SK-N-SH (cell line): ENCODE results near the gene OPN1SW. TPM values are rescaled to one million over a fixed set of nuclear protein-coding genes. Genes with fewer than 3 reads are reported as not detected.

ENCODE experiments used
- CTCF ChIA-PET: fragments of 300-600, 350-600 bp; formaldehyde crosslinking; extraction: SDS; loops from one replicate; lab custom pipeline; 2021; lab: Yijun Ruan, JAX
- POLR2A ChIA-PET: fragments of 350-600 bp; sonication (Branson Sonifier 250); formaldehyde crosslinking; extraction: SDS; loops from one replicate; lab custom pipeline; 2020; ENCODE audit warnings: antibody characterized with exemption, inconsistent platforms; lab: Yijun Ruan, JAX
- DNase-seq: peaks from one replicate; pipeline ENCODE4 v3.0.0; 2012
- H2AFZ ChIP-seq: fragments of 200-600 bp; sonication (generic); 2 replicates; pipeline ENCODE4 v1.8.1; 2016; ENCODE audit warnings: antibody characterized with exemption, mild to moderate bottlenecking, low read depth
- H3F3A ChIP-seq: fragments of 200-600 bp; sonication (generic); replicated peaks from 2 replicates; pipeline ENCODE3; 2016; ENCODE audit warnings: antibody characterized with exemption, mild to moderate bottlenecking; ENCODE audit not compliant: insufficient read depth
- H3K27ac ChIP-seq, 2 experiments: fragments of 200-500 bp in 1 of 2; fragments of 200-600 bp in 1 of 2; sonication (Bioruptor generic) in 1 of 2; sonication (generic), shearing (Covaris generic) in 1 of 2; 2 replicates each; pipeline versions ENCODE4 v1.5.1 to v1.6.1; 2014 to 2016; ENCODE audit warnings: low read depth in 2 of 2, inconsistent platforms in 1 of 2, low read length in 1 of 2, mild to moderate bottlenecking in 1 of 2, mixed read lengths in 1 of 2
- H3K27me3 ChIP-seq: fragments of 200-600 bp; sonication (generic), shearing (Covaris generic); 2 replicates; pipeline ENCODE4 v1.6.1; 2016; ENCODE audit warnings: mixed run types; ENCODE audit not compliant: insufficient read depth
- H3K36me3 ChIP-seq, 2 experiments: fragments of 200-500 bp in 1 of 2; fragments of 200-600 bp in 1 of 2; sonication (Bioruptor generic) in 1 of 2; sonication (generic) in 1 of 2; replicated peaks in 1 of 2; 2 replicates each; pipeline versions ENCODE3 to v1.5.1; 2014 to 2016; ENCODE audit warnings: low read length in 1 of 2, mild to moderate bottlenecking in 1 of 2; ENCODE audit not compliant: insufficient read depth in 2 of 2, control insufficient read depth in 1 of 2
- H3K4me1 ChIP-seq, 2 experiments: fragments of 200-500 bp in 1 of 2; fragments of 200-600 bp in 1 of 2; sonication (Bioruptor generic) in 1 of 2; sonication (generic), shearing (Covaris generic) in 1 of 2; 2 replicates each; pipeline versions ENCODE4 v1.5.1 to v1.6.1; 2014 to 2016; ENCODE audit warnings: low read depth in 1 of 2, low read length in 1 of 2, mixed run types in 1 of 2; ENCODE audit not compliant: insufficient read depth in 2 of 2, control insufficient read depth in 1 of 2
- H3K4me2 ChIP-seq: fragments of 200-600 bp; sonication (generic), shearing (Covaris generic); 2 replicates; pipeline ENCODE4 v1.6.1; 2017; ENCODE audit warnings: mixed run types
- H3K4me3 ChIP-seq, 2 experiments: fragments of 200-500 bp in 1 of 2; fragments of 200-600 bp in 1 of 2; sonication (Bioruptor generic) in 1 of 2; sonication (generic), shearing (Covaris generic) in 1 of 2; 2 replicates each; pipeline versions ENCODE4 v1.5.1 to v1.8.1; 2014 to 2016; ENCODE audit warnings: low read depth in 2 of 2, inconsistent platforms in 1 of 2, low read length in 1 of 2, mild to moderate bottlenecking in 1 of 2, mixed read lengths in 1 of 2, moderate library complexity in 1 of 2
- H3K79me2 ChIP-seq: fragments of 200-600 bp; sonication (generic); 2 replicates; pipeline ENCODE4 v1.8.1; 2017; ENCODE audit warnings: mild to moderate bottlenecking; ENCODE audit not compliant: insufficient read depth
- H3K9ac ChIP-seq: fragments of 200-600 bp; sonication (generic); 2 replicates; pipeline ENCODE4 v1.6.1; 2017; ENCODE audit warnings: mixed run types
- H3K9me2 ChIP-seq: fragments of 200-600 bp; sonication (generic); 2 replicates; pipeline ENCODE4 v1.6.1; 2017; ENCODE audit warnings: mixed run types
- H3K9me3 ChIP-seq: fragments of 200-600 bp; sonication (generic); 2 replicates; pipeline ENCODE4 v1.6.1; 2017; ENCODE audit warnings: mixed run types, mild to moderate bottlenecking, moderate library complexity
- H4K20me1 ChIP-seq: fragments of 200-600 bp; sonication (generic); 2 replicates; pipeline ENCODE4 v1.6.1; 2017; ENCODE audit warnings: mild to moderate bottlenecking, mixed run types; ENCODE audit not compliant: insufficient read depth
- CHD2 ChIP-seq: fragments of 150-350 bp; IDR thresholded peaks from 2 replicates; pipeline ENCODE4 v1.6.1; 2018; ENCODE audit warnings: low read length; ENCODE audit not compliant: partially characterized antibody
- CTCF ChIP-seq: fragments of 200-600 bp; sonication (generic); IDR thresholded peaks from 2 replicates; pipeline ENCODE4 v1.6.1; 2017; ENCODE audit warnings: antibody characterized with exemption, mild to moderate bottlenecking, moderate library complexity
- EZH2phosphoT487 ChIP-seq: fragments of 200-600 bp; sonication (generic); IDR thresholded peaks from 2 replicates; pipeline ENCODE4 v1.6.1; 2017; ENCODE audit warnings: low read depth, mixed run types, mild to moderate bottlenecking, antibody characterized with exemption, moderate library complexity, borderline replicate concordance
- FOXJ3 ChIP-seq: sonication (generic); formaldehyde crosslinking; IDR thresholded peaks from 2 replicates; pipeline ENCODE4 v1.5.1; 2020; ENCODE audit warnings: mild to moderate bottlenecking, missing genetic modification reagents
- GABPA ChIP-seq: IDR thresholded peaks from 2 replicates; pipeline ENCODE4 v1.4.0; 2012; ENCODE audit warnings: low read depth, mild to moderate bottlenecking
- JUND ChIP-seq: IDR thresholded peaks from 2 replicates; pipeline ENCODE4 v1.4.0; 2012
- MAX ChIP-seq: IDR thresholded peaks from 2 replicates; pipeline ENCODE4 v1.4.0; 2012; ENCODE audit warnings: low read depth
- MEF2A ChIP-seq: IDR thresholded peaks from 2 replicates; pipeline ENCODE4 v1.4.0; 2012; ENCODE audit warnings: low read depth, borderline replicate concordance
- MXI1 ChIP-seq: IDR thresholded peaks from 2 replicates; pipeline ENCODE4 v1.6.1; 2012; ENCODE audit warnings: mild to moderate bottlenecking, low read depth, low read length, improper control_type of control experiment
- NFIC ChIP-seq: IDR thresholded peaks from 2 replicates; pipeline ENCODE4 v1.4.0; 2012; ENCODE audit warnings: borderline replicate concordance
- RAD21 ChIP-seq: IDR thresholded peaks from 2 replicates; pipeline ENCODE4 v1.6.1; 2012; ENCODE audit warnings: mild to moderate bottlenecking, low read length
- RCOR1 ChIP-seq: fragments of 150-350 bp; IDR thresholded peaks from 2 replicates; pipeline ENCODE4 v1.6.1; 2017; ENCODE audit warnings: antibody characterized with exemption, low read length
- RXRA ChIP-seq: IDR thresholded peaks from 2 replicates; pipeline ENCODE4 v1.4.0; 2012; ENCODE audit warnings: low read depth, mild to moderate bottlenecking, borderline replicate concordance
- SIN3A ChIP-seq: IDR thresholded peaks from 2 replicates; pipeline ENCODE4 v1.6.1; 2012; ENCODE audit warnings: low read depth, mild to moderate bottlenecking, low read length, moderate library complexity, borderline replicate concordance
- SMC3 ChIP-seq: IDR thresholded peaks from 2 replicates; pipeline ENCODE4 v1.6.1; 2012; ENCODE audit warnings: low read depth, low read length, improper control_type of control experiment
- TAF1 ChIP-seq: IDR thresholded peaks from 2 replicates; pipeline ENCODE4 v1.6.1; 2012; ENCODE audit warnings: low read depth, mild to moderate bottlenecking, low read length, moderate library complexity, borderline replicate concordance
- TEAD4 ChIP-seq: IDR thresholded peaks from 2 replicates; pipeline ENCODE4 v1.4.0; 2012; ENCODE audit warnings: mild to moderate bottlenecking, borderline replicate concordance; ENCODE audit not compliant: insufficient read depth
- USF1 ChIP-seq: IDR thresholded peaks from 2 replicates; pipeline ENCODE4 v1.4.0; 2012; ENCODE audit warnings: low read depth, borderline replicate concordance
- ZBTB33 ChIP-seq: IDR thresholded peaks from 2 replicates; pipeline ENCODE4 v1.4.0; 2012; ENCODE audit warnings: low read depth, borderline replicate concordance
- WGBS: methylation state at CpG from one replicate; pipeline ENCODE4 v1.1.6; 2017; ENCODE audit warnings: low lambda C conversion rate; 5-methylcytosine and 5-hydroxymethylcytosine counted together
- polyA plus RNA-seq, 3 experiments: library from polyadenylated mRNA; depleted of rRNA; stranded (reverse); fragments of >200 nt; gene quantifications; 2 replicates each; pipeline ENCODE4 v1.2.3, GENCODE V29; 2012

Gene OPN1SW
- polyA plus RNA-seq, 1 of the 3 experiments (the other 2 are of a cell fraction): 0.05 TPM

GRCh38 chr7:128727239-128727638, 48.4 kb downstream of the OPN1SW start:
- H3K36me3 ChIP-seq: no peaks in the 10 kb centered on the region
- TF ChIP-seq RAD21 (no peak), USF1 (no peak), TEAD4 (no peak), SMC3 (no peak), TAF1 (no peak), JUND (no peak), EZH2phosphoT487 (no peak), MEF2A (no peak), RXRA (no peak), GABPA (no peak), ZBTB33 (no peak), CTCF (no peak), NFIC (no peak), SIN3A (no peak), RCOR1 (no peak), FOXJ3 (CRISPR knock-in tag) (no peak), CHD2 (no peak), MXI1 (no peak), MAX (no peak)
- no peak overlapping the region for H3K9ac ChIP-seq
- no peaks in the 10 kb centered on the region; a peak in 1 of 4 replicates for H3K4me1 ChIP-seq
- H3K4me2 ChIP-seq: no peak overlapping the region
- H3F3A ChIP-seq: no peaks in the 10 kb centered on the region
- ChIA-PET POLR2A (no interaction called here), CTCF (interaction anchor here (0.8 kb wide), 1 partner anchor 13 kb away, joined by 3 read pairs; no protein-coding TSS in a partner anchor)
- H3K9me2 ChIP-seq: no peaks in the 10 kb centered on the region
- 79% methylated on average over 4 of the region's 4 CpGs for WGBS
- H4K20me1 ChIP-seq: no peaks in the 10 kb centered on the region
- H3K27me3 ChIP-seq: no peaks in the 10 kb centered on the region
- DNase-seq: no peak
- H3K9me3 ChIP-seq: no peaks in the 10 kb centered on the region
- H3K27ac ChIP-seq: no peak overlapping the region
- H3K79me2 ChIP-seq: no peaks in the 10 kb centered on the region
- H2AFZ ChIP-seq: no peak overlapping the region
- no peak overlapping the region for H3K4me3 ChIP-seq
